H1 (cell line): Measurements from ENCODE around the gene EYA2. TPM values are rescaled to one million over a fixed set of nuclear protein-coding genes. Genes with fewer than 3 reads are reported as not detected.

Source experiments
- CTCF ChIA-PET: fragments of 300-600 bp; sonication (Branson Sonifier 250); formaldehyde crosslinking; loops from one replicate; lab custom pipeline; 2021; ENCODE audit not compliant: partially characterized antibody; lab: Charles Lee
- POLR2A ChIA-PET: fragments of 300-600 bp; sonication (Branson Sonifier 250); formaldehyde crosslinking; loops from one replicate; lab custom pipeline; 2021; ENCODE audit warnings: inconsistent platforms; ENCODE audit not compliant: partially characterized antibody; lab: Charles Lee
- DNase-seq, 2 experiments: peaks; one replicate each; pipeline versions ENCODE4 v3.0.0 to v3.0.0-alpha.2; 2010 to 2022; ENCODE audit warnings: low spot score in 2 of 2, low read depth in 1 of 2, mixed read lengths in 1 of 2
- FAIRE-seq: peaks from 2 replicates; lab custom pipeline; 2011; peaks lifted over from hg19 to GRCh38; lab: Jason Lieb, UNC
- H2AFZ ChIP-seq: 2 replicates; pipeline ENCODE4 v1.8.1; 2012; ENCODE audit warnings: low read length, inconsistent platforms
- H2AK5ac ChIP-seq: 2 replicates; pipeline ENCODE4 v1.6.1; 2013; ENCODE audit warnings: low read depth, low read length
- H2BK120ac ChIP-seq: replicated peaks from 2 replicates; pipeline ENCODE3; 2013; ENCODE audit warnings: low read depth, low read length, inconsistent platforms
- H2BK12ac ChIP-seq: 2 replicates; pipeline ENCODE4 v1.6.1; 2013; ENCODE audit warnings: low read depth, low read length
- H2BK15ac ChIP-seq: 2 replicates; pipeline ENCODE4 v1.6.1; 2013; ENCODE audit warnings: low read length
- H2BK20ac ChIP-seq: 2 replicates; pipeline ENCODE4 v1.6.1; 2013; ENCODE audit warnings: low read length
- H2BK5ac ChIP-seq: 2 replicates; pipeline ENCODE4 v1.6.1; 2013; ENCODE audit warnings: low read depth, low read length
- H3K14ac ChIP-seq: 2 replicates; pipeline ENCODE4 v1.6.1; 2013; ENCODE audit warnings: inconsistent platforms; ENCODE audit not compliant: insufficient read length
- H3K18ac ChIP-seq: 2 replicates; pipeline ENCODE4 v1.6.1; 2013; ENCODE audit warnings: low read length; ENCODE audit errors: extremely low read depth
- H3K23ac ChIP-seq: 2 replicates; pipeline ENCODE4 v1.6.1; 2013; ENCODE audit warnings: inconsistent platforms; ENCODE audit not compliant: insufficient read length
- H3K23me2 ChIP-seq: 2 replicates; pipeline ENCODE4 v1.6.1; 2013; ENCODE audit warnings: low read depth, low read length
- H3K27ac ChIP-seq: 2 replicates; pipeline ENCODE4 v1.6.1; 2011; ENCODE audit warnings: low read depth, low read length, inconsistent platforms
- H3K27me3 ChIP-seq, 4 experiments: replicated peaks in 1 of 4; 1 replicate in 1 of 4; 2 replicates in 3 of 4; pipeline versions ENCODE4 v1.6.1 to v1.8.1; 2011 to 2013; ENCODE audit warnings: low read length in 3 of 4, mild to moderate bottlenecking in 3 of 4, inconsistent platforms in 2 of 4, mixed read lengths in 2 of 4, moderate library complexity in 1 of 4; ENCODE audit not compliant: control insufficient read depth in 3 of 4, insufficient read depth in 3 of 4; ENCODE audit errors: extremely low read depth in 1 of 4
- H3K36me3 ChIP-seq, 4 experiments: 2 replicates each; pipeline versions ENCODE4 v1.6.1 to v1.8.1; 2011 to 2013; ENCODE audit warnings: mild to moderate bottlenecking in 4 of 4, low read length in 3 of 4, moderate library complexity in 2 of 4, control low read depth in 1 of 4, inconsistent platforms in 1 of 4; ENCODE audit not compliant: insufficient read depth in 4 of 4, control insufficient read depth in 2 of 4
- H3K4ac ChIP-seq: replicated peaks from 2 replicates; pipeline ENCODE3; 2013; ENCODE audit warnings: low read length, low read depth, mixed read lengths, inconsistent platforms; ENCODE audit not compliant: insufficient read length
- H3K4me1 ChIP-seq, 4 experiments: replicated peaks in 1 of 4; 1 replicate in 1 of 4; 2 replicates in 3 of 4; pipeline versions ENCODE4 v1.6.1 to v1.8.1; 2011 to 2013; ENCODE audit warnings: low read length in 3 of 4, inconsistent platforms in 2 of 4, mixed read lengths in 1 of 4; ENCODE audit not compliant: insufficient read depth in 4 of 4, control insufficient read depth in 3 of 4
- H3K4me2 ChIP-seq, 2 experiments: 2 replicates each; pipeline versions ENCODE4 v1.6.1 to v1.8.1; 2011 to 2013; ENCODE audit warnings: low read depth in 2 of 2, low read length in 2 of 2, control low read depth in 1 of 2, inconsistent platforms in 1 of 2, mild to moderate bottlenecking in 1 of 2; ENCODE audit not compliant: insufficient read depth in 1 of 2
- H3K4me3 ChIP-seq, 4 experiments: fragments of 200-600, 300-600 bp in 1 of 4; sonication (generic), shearing (Covaris generic), sonication (Bioruptor Twin) in 1 of 4; 2 replicates each; pipeline versions ENCODE4 v1.5.1 to v1.8.1; 2011 to 2016; ENCODE audit warnings: low read length in 4 of 4, low read depth in 3 of 4, control low read depth in 2 of 4, inconsistent platforms in 2 of 4, mild to moderate bottlenecking in 2 of 4, mixed read lengths in 1 of 4, moderate library complexity in 1 of 4; ENCODE audit not compliant: insufficient read depth in 2 of 4; ENCODE audit errors: extremely low read depth in 1 of 4
- H3K56ac ChIP-seq: replicated peaks from 2 replicates; pipeline ENCODE3; 2013; ENCODE audit warnings: low read depth, mild to moderate bottlenecking, mixed read lengths, low read length, inconsistent platforms; ENCODE audit not compliant: insufficient read length
- H3K79me1 ChIP-seq: 2 replicates; pipeline ENCODE4 v1.6.1; 2013; ENCODE audit warnings: low read depth, low read length, control low read depth
- H3K79me2 ChIP-seq, 2 experiments: 2 replicates each; pipeline versions ENCODE4 v1.6.1 to v1.8.1; 2012 to 2013; ENCODE audit warnings: low read length in 2 of 2, mild to moderate bottlenecking in 2 of 2, inconsistent platforms in 1 of 2; ENCODE audit not compliant: insufficient read depth in 2 of 2, control insufficient read depth in 1 of 2
- H3K9ac ChIP-seq, 4 experiments: replicated peaks in 1 of 4; 1 replicate in 1 of 4; 2 replicates in 3 of 4; pipeline versions ENCODE4 v1.6.1 to v1.8.1; 2011 to 2013; ENCODE audit warnings: low read depth in 3 of 4, low read length in 3 of 4, control low read depth in 2 of 4, mild to moderate bottlenecking in 2 of 4, moderate library complexity in 2 of 4, inconsistent platforms in 1 of 4; ENCODE audit errors: extremely low read depth in 1 of 4
- H3K9me3 ChIP-seq, 2 experiments: 2 replicates each; pipeline versions ENCODE4 v1.6.1 to v1.8.1; 2012 to 2013; ENCODE audit warnings: mild to moderate bottlenecking in 2 of 2, moderate library complexity in 2 of 2, control low read depth in 1 of 2, inconsistent platforms in 1 of 2, low read depth in 1 of 2, low read length in 1 of 2, mixed read lengths in 1 of 2; ENCODE audit not compliant: insufficient read depth in 2 of 2
- H4K20me1 ChIP-seq, 2 experiments: replicated peaks in 1 of 2; 2 replicates each; pipeline versions ENCODE3 to v1.8.1; 2011 to 2013; ENCODE audit warnings: inconsistent platforms in 2 of 2, low read length in 2 of 2, mild to moderate bottlenecking in 1 of 2; ENCODE audit not compliant: insufficient read depth in 2 of 2, control insufficient read depth in 1 of 2
- H4K5ac ChIP-seq: 2 replicates; pipeline ENCODE4 v1.6.1; 2013; ENCODE audit warnings: low read length, low read depth, mixed read lengths, inconsistent platforms; ENCODE audit not compliant: insufficient read length
- H4K8ac ChIP-seq: 2 replicates; pipeline ENCODE4 v1.8.0; 2013; ENCODE audit warnings: mild to moderate bottlenecking, moderate library complexity, low read length, inconsistent platforms; ENCODE audit not compliant: insufficient read depth; ENCODE audit errors: extremely low read depth
- H4K91ac ChIP-seq: replicated peaks from 2 replicates; pipeline ENCODE3; 2013; ENCODE audit warnings: low read length, mixed read lengths, inconsistent platforms; ENCODE audit not compliant: insufficient read length
- ASH2L ChIP-seq: fragments of 200-600, 300-600 bp; sonication (generic); IDR thresholded peaks from one replicate; pipeline ENCODE4 v1.7.1; 2017; ENCODE audit warnings: low read length
- ATF2 ChIP-seq: IDR thresholded peaks from 2 replicates; pipeline ENCODE4 v1.6.1; 2012; ENCODE audit warnings: low read length, inconsistent platforms
- EP300 ChIP-seq, 2 experiments: IDR thresholded peaks; 1 replicate in 1 of 2; 2 replicates in 1 of 2; pipeline ENCODE4 v1.6.1; 2011 to 2012; ENCODE audit warnings: low read depth in 2 of 2, low read length in 2 of 2, mild to moderate bottlenecking in 2 of 2, borderline replicate concordance in 1 of 2, inconsistent platforms in 1 of 2, moderate library complexity in 1 of 2
- HDAC6 ChIP-seq: IDR thresholded peaks from one replicate; pipeline ENCODE4 v1.7.1; 2012; ENCODE audit warnings: low read depth, mild to moderate bottlenecking, inconsistent platforms, low read length, moderate library complexity
- JUND ChIP-seq: IDR thresholded peaks from 2 replicates; pipeline ENCODE4 v1.6.1; 2011; ENCODE audit warnings: mild to moderate bottlenecking, improper control_type of control experiment, low read length
- MAFK ChIP-seq: IDR thresholded peaks from 2 replicates; pipeline ENCODE4 v1.6.1; 2012; ENCODE audit warnings: low read depth, mild to moderate bottlenecking, improper control_type of control experiment, low read length
- NRF1 ChIP-seq: IDR thresholded peaks from 2 replicates; pipeline ENCODE4 v1.6.1; 2011; ENCODE audit warnings: mild to moderate bottlenecking, low read depth, low read length, improper control_type of control experiment
- TAF1 ChIP-seq: IDR thresholded peaks from 2 replicates; pipeline ENCODE4 v1.6.1; 2011; ENCODE audit warnings: mild to moderate bottlenecking, low read depth, low read length
- WGBS, 2 experiments: shearing (Covaris generic) in 1 of 2; methylation state at CpG; one replicate each; pipeline versions ENCODE4 v1.1.6 to v1.1.7; 2013 to 2015; ENCODE audit warnings: low lambda C conversion rate in 2 of 2, mixed read lengths in 2 of 2, inconsistent platforms in 1 of 2, low coverage in 1 of 2, missing lambda C conversion rate in 1 of 2; ENCODE audit not compliant: insufficient replicate concordance in 2 of 2, insufficient coverage in 1 of 2, insufficient read length in 1 of 2; ENCODE audit errors: extremely low coverage in 1 of 2, missing lambda C conversion rate in 1 of 2; 5-methylcytosine and 5-hydroxymethylcytosine counted together
- polyA plus RNA-seq, 7 experiments: library from polyadenylated mRNA; depleted of rRNA in 3 of 7; stranded (reverse) in 5 of 7; unstranded in 2 of 7; fragments of >200 nt in 5 of 7; fragments of 200-250 nt in 2 of 7; gene quantifications; 1 replicate in 5 of 7; 2 replicates in 1 of 7; 4 replicates in 1 of 7; pipeline versions ENCODE4 v1.2.1 to v1.2.3, GENCODE V29; 2011 to 2013; ENCODE audit warnings: missing spikeins in 2 of 7, mixed read lengths in 2 of 7
- total RNA-seq: library from RNA; stranded (reverse); fragmentation: NEBNext Ultra II Directional; extraction: Animal tissue kit (Norgen Biotek cat#: 25700); gene quantifications from 2 replicates; pipeline ENCODE4 v1.2.1, GENCODE V29; 2021

Gene EYA2
- total and polyA plus RNA-seq, 2 of the 8 experiments (the other 6 are each of a cell fraction or from before 2014, with no cell fraction given): 1.6 to 1.7 TPM

GRCh38 chr20:47049771-47050170 lies 155.1 kb downstream of the EYA2 start:
- H4K91ac ChIP-seq: no peak overlapping the region
- H3K9ac ChIP-seq: no peak overlapping the region
- no peak overlapping the region for H4K5ac ChIP-seq
- H2BK120ac ChIP-seq: no peak overlapping the region
- no peaks in the 10 kb centered on the region for H3K23me2 ChIP-seq
- H4K20me1 ChIP-seq: no peaks in the 10 kb centered on the region
- H4K8ac ChIP-seq: no peak overlapping the region
- ChIA-PET CTCF (interaction anchor here (0.6 kb wide), 1 partner anchor 275 kb away, joined by 3 read pairs; no protein-coding TSS in a partner anchor), POLR2A (no interaction called here)
- H2BK15ac ChIP-seq: no peak overlapping the region
- H2AFZ ChIP-seq: no peak overlapping the region
- H3K27ac ChIP-seq: no peak overlapping the region
- no peak overlapping the region for H2BK5ac ChIP-seq
- no peak overlapping the region for H2AK5ac ChIP-seq
- no peak overlapping the region for H3K4me3 ChIP-seq
- H2BK12ac ChIP-seq: no peak overlapping the region
- H3K79me2 ChIP-seq: no peaks in the 10 kb centered on the region
- no peak for FAIRE-seq
- no peaks in the 10 kb centered on the region for H3K79me1 ChIP-seq
- peaks cover 0 to 3% of the 10 kb centered on the region in 2 experiments; a peak in 1 of 4 replicates for H3K9me3 ChIP-seq
- no peak for DNase-seq
- H3K56ac ChIP-seq: no peak overlapping the region
- H3K18ac ChIP-seq: no peak overlapping the region
- no peaks in the 10 kb centered on the region for H3K27me3 ChIP-seq
- 82% methylated on average over 7 of the region's 7 CpGs; no CpG with 5 or more reads in 1 of the 2 experiments for WGBS, 2 experiments
- H3K4me2 ChIP-seq: no peak overlapping the region
- H3K4me1 ChIP-seq: no peaks in the 10 kb centered on the region
- no peak overlapping the region for H2BK20ac ChIP-seq
- no peak overlapping the region for H3K23ac ChIP-seq
- no peak overlapping the region for H3K14ac ChIP-seq
- no peak overlapping the region for H3K4ac ChIP-seq
- H3K36me3 ChIP-seq: no peaks in the 10 kb centered on the region
- TF ChIP-seq JUND (no peak), NRF1 (no peak), MAFK (no peak), TAF1 (no peak), ATF2 (no peak), HDAC6 (no peak), ASH2L (no peak), EP300 (IDR thresholded peaks at IDR 0.05; ENCODE audit: borderline replicate concordance in 1 of 2, low read depth in 2 of 2, low read length in 2 of 2) (no peak)
